CD4-positive, alpha-beta T cell (primary cell): Measurements from ENCODE around the gene NUP133. TPM values are rescaled to one million over a fixed set of nuclear protein-coding genes. Genes with fewer than 3 reads are reported as not detected.

ENCODE experiments used
- ATAC-seq: fragments of 200-7000 bp; cut with Tn5 transposase; one replicate; pipeline ENCODE4 v1.10.0; 2022; ENCODE audit warnings: mild to moderate bottlenecking; ENCODE audit not compliant: poor library complexity
- CTCF ChIA-PET: fragments of 350-600 bp; sonication (Branson Sonifier 250); formaldehyde crosslinking; loops from one replicate; lab custom pipeline; 2021; ENCODE audit warnings: antibody characterized with exemption, inconsistent platforms; lab: Charles Lee
- POLR2A ChIA-PET: fragments of 350-600 bp; sonication (Branson Sonifier 250); formaldehyde crosslinking; loops from one replicate; lab custom pipeline; 2021; ENCODE audit warnings: antibody characterized with exemption, inconsistent platforms; lab: Charles Lee
- DNase-seq, 14 experiments: peaks; one replicate each; pipeline ENCODE4 v3.0.0-alpha.2; 2013 to 2020; ENCODE audit warnings: mixed read lengths in 2 of 14
- H3K27ac ChIP-seq, 2 donors: one replicate each; pipeline versions ENCODE4 v1.5.1 to v1.7.0; 2013; ENCODE audit warnings: low read length in 2 of 2, low read depth in 1 of 2, mild to moderate bottlenecking in 1 of 2
- H3K27me3 ChIP-seq, 2 experiments: 1 replicate in 1 of 2; 2 replicates in 1 of 2; pipeline versions ENCODE4 v1.6.1 to v1.7.0; 2013; ENCODE audit warnings: low read length in 2 of 2, control low read depth in 1 of 2, mild to moderate bottlenecking in 1 of 2, moderate library complexity in 1 of 2; ENCODE audit not compliant: insufficient read depth in 2 of 2, control insufficient read depth in 1 of 2
- H3K36me3 ChIP-seq: one replicate; pipeline ENCODE4 v1.6.1; 2013; ENCODE audit warnings: low read length, control low read depth; ENCODE audit not compliant: insufficient read depth
- H3K4me1 ChIP-seq: one replicate; pipeline ENCODE4 v1.6.1; 2013; ENCODE audit warnings: low read length, control low read depth; ENCODE audit not compliant: insufficient read depth
- H3K4me3 ChIP-seq: one replicate; pipeline ENCODE4 v1.5.1; 2013; ENCODE audit warnings: mild to moderate bottlenecking, low read length, moderate library complexity
- H3K9me3 ChIP-seq, 2 experiments: 1 replicate in 1 of 2; 2 replicates in 1 of 2; pipeline versions ENCODE4 v1.6.1 to v1.7.0; 2013; ENCODE audit warnings: low read length in 2 of 2, mild to moderate bottlenecking in 2 of 2, control low read depth in 1 of 2, moderate library complexity in 1 of 2; ENCODE audit not compliant: control insufficient read depth in 1 of 2, insufficient read depth in 1 of 2
- H3K27ac Mint-ChIP-seq: one replicate; pipeline ENCODE4 v1.8.0; 2020; ENCODE audit warnings: mixed read lengths
- H3K27me3 Mint-ChIP-seq: one replicate; pipeline ENCODE4 v1.8.0; 2021; ENCODE audit warnings: mixed read lengths
- H3K36me3 Mint-ChIP-seq: one replicate; pipeline ENCODE4 v1.8.0; 2021; ENCODE audit warnings: low read depth, mixed read lengths
- H3K4me1 Mint-ChIP-seq: one replicate; pipeline ENCODE4 v1.8.0; 2021; ENCODE audit warnings: low read depth, mixed read lengths
- H3K4me3 Mint-ChIP-seq: one replicate; pipeline ENCODE4 v1.8.0; 2020; ENCODE audit warnings: mild to moderate bottlenecking, mixed read lengths
- H3K9me3 Mint-ChIP-seq: one replicate; pipeline ENCODE4 v1.8.0; 2020; ENCODE audit warnings: mixed read lengths
- CTCF ChIP-seq: fragments of 200-600 bp; IDR thresholded peaks from one replicate; pipeline ENCODE4 v1.8.0; 2022; ENCODE audit warnings: antibody characterized with exemption, mild to moderate bottlenecking
- intact Hi-C, 2 experiments: fragments of 100-400 bp; cut with DNase I in 1 of 2; cut with micrococcal nuclease in 1 of 2; formaldehyde crosslinking; loops; one replicate each; pipeline versions ENCODE4 v1.15.1 to v1.9.0; 2023 to 2025; cut with DNase I, micrococcal nuclease
- total RNA-seq, 174 experiments: library from RNA in 2 of 174; stranded (reverse) in 2 of 174; gene quantifications; one replicate each; pipeline ENCODE4 v1.2.3 and lab custom pipeline; 2021 to 2026

NUP133 gene
- total RNA-seq, 2 experiments from 2014 or later = 42.0 to 45.3 TPM

DNA sequence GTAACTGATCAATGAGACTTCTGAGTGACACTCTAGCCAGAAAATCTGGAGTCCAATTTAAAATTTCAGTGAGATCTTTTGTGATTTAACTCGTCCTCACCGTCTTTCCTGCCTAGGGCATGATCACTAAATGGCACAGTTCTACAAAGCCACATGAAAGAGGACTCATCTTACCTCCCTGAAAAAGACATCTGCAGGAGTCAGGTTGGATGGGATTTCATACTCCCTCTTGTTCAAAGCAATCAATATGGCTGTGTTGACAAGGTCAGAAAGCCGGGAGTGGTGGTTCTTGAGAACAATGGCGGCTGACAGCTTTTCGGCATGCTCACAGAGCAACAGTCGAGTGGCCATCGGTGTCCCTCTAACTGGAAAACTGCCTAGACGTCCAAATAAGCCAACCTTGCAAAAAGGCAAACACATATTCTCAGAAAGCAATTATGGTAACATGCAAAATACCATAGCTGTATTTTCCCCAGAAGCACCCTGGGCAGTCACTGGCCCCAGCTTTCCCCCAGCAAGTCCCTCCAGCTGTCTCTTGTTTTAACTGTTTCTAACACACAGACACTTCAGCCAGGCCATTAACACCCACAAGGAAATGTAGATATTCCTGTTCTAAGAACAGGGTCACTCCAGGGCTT lies 37.6 kb downstream of the NUP133 start:
- H3K36me3 Mint-ChIP-seq = peaks cover 91% of the 10 kb centered on the region
- TF ChIP-seq CTCF = no peak
- ChIA-PET POLR2A (no interaction called here), CTCF (no interaction called here)
- H3K4me1 Mint-ChIP-seq = no peaks in the 10 kb centered on the region
- DNase-seq = no peak
- Histone ChIP-seq H3K4me1 (no peaks in the 10 kb centered on the region), H3K36me3 (peaks cover 78% of the 10 kb centered on the region), H3K4me3 (no peak overlapping the region), H3K27ac (no peak overlapping the region), H3K9me3 (no peaks in the 10 kb centered on the region), H3K27me3 (no peaks in the 10 kb centered on the region)
- no peak overlapping the region for H3K4me3 Mint-ChIP-seq
- no peaks in the 10 kb centered on the region for H3K27me3 Mint-ChIP-seq
- H3K9me3 Mint-ChIP-seq = no peaks in the 10 kb centered on the region
- intact Hi-C loops = no loop called here
- ATAC-seq = no peak
- H3K27ac Mint-ChIP-seq = no peak overlapping the region

DNA sequence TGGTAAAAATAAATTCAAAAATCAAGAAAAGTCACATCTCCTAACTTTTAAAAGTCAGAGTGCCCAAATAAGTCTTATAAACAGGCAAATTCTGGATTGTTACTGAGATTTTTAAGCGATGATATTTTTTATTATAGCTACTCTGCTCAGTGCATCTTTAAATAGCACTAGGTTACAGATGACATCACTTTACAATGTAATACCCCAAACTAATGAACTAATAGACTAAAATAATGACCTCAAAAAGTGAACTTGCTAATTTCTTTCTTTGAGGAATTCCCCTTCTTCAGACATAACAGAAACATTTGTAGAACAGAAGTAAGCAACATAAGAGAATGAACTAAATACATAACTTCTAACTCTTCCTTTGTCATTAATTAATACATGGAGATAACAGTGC lies 41.3 kb downstream of the NUP133 start:
- H3K9me3 Mint-ChIP-seq = no peaks in the 10 kb centered on the region
- H3K4me3 ChIP-seq = no peak overlapping the region
- H3K27me3 Mint-ChIP-seq = no peaks in the 10 kb centered on the region
- H3K4me3 Mint-ChIP-seq = no peak overlapping the region
- H3K4me1 Mint-ChIP-seq = no peaks in the 10 kb centered on the region
- no peaks in the 10 kb centered on the region for H3K27me3 ChIP-seq
- no peak overlapping the region for H3K27ac ChIP-seq
- CTCF ChIA-PET = interaction anchor here (0.6 to 1.0 kb wide), 2 partner anchors 9 to 768 kb away, joined by 3 to 5 read pairs; no protein-coding TSS in a partner anchor
- no peak for DNase-seq
- H3K4me1 ChIP-seq = no peaks in the 10 kb centered on the region
- no peak for TF ChIP-seq CTCF
- intact Hi-C loops = no loop called here
- H3K36me3 Mint-ChIP-seq = peaks cover 96% of the 10 kb centered on the region
- peaks cover 80% of the 10 kb centered on the region for H3K36me3 ChIP-seq
- no peaks in the 10 kb centered on the region for H3K9me3 ChIP-seq
- POLR2A ChIA-PET = no interaction called here
- ATAC-seq = no peak
- no peak overlapping the region for H3K27ac Mint-ChIP-seq

GRCh38 chr1:229464672-229465071 lies 43.5 kb downstream of the NUP133 start:
- Histone ChIP-seq H3K4me3 (no peak overlapping the region), H3K4me1 (no peaks in the 10 kb centered on the region), H3K27me3 (no peaks in the 10 kb centered on the region), H3K36me3 (peaks cover 86% of the 10 kb centered on the region), H3K9me3 (no peaks in the 10 kb centered on the region), H3K27ac (no peak overlapping the region)
- no peaks in the 10 kb centered on the region for H3K27me3 Mint-ChIP-seq
- no peak for TF ChIP-seq CTCF
- no peak for DNase-seq
- H3K27ac Mint-ChIP-seq = no peak overlapping the region
- no peaks in the 10 kb centered on the region for H3K9me3 Mint-ChIP-seq
- ChIA-PET POLR2A (no interaction called here), CTCF (no interaction called here)
- H3K36me3 Mint-ChIP-seq = peaks cover 98% of the 10 kb centered on the region
- no peak overlapping the region for H3K4me3 Mint-ChIP-seq
- intact Hi-C loops = no loop called here
- H3K4me1 Mint-ChIP-seq = no peaks in the 10 kb centered on the region
- no peak for ATAC-seq
